CD4-positive, alpha-beta T cell treated with Interleukin-4 for 1 hour (primary cell): Measurements from ENCODE around the gene GPR161.
A peak's percentile ranks its signal among the peaks of the same experiment; 100 is the strongest.

ENCODE experiments used
- DNase-seq, 2 donors: peaks; one replicate each; pipeline ENCODE4 v3.0.0-alpha.2; 2020 to 2022

The GPR161 gene

DNA sequence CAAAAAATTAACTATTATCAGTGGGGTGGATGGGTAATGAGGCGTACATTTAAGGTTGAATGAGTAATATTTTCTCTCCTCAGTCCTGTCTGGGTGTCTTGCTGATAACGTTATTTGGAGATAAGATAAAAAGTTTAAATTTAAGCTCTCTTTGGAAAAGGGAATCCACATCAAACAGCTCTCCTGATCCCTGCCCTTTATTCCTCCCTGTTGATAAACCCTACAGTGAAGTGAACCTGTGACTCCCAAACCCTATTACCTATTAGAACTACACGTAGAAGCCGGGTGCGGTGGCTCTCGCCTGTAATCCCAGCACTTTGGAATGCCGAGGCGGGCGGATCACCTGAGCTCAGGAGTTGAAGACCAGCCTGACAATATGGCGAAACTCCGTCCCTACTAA lies 9.9 kb upstream of the GPR161 start:
- no peak for DNase-seq

DNA sequence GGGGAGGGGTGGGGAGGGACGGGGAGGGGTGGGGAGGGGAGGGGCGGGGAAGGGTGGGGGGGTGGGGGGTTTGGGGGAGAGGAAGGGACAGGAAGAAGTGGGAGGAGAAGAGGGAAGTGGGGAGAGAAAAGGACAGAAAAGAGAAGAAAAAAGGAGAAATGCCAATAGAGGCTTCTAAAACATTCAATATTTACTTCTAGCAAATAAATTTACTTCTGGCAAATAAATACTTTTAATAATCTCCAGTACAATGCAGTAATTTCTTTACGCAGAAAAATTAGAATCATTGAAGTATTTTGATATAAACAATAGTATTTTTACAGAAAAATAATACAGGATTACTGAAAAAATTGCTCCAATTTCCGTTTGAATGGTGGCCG lies 9.4 kb upstream of the GPR161 start:
- no peak for DNase-seq

DNA sequence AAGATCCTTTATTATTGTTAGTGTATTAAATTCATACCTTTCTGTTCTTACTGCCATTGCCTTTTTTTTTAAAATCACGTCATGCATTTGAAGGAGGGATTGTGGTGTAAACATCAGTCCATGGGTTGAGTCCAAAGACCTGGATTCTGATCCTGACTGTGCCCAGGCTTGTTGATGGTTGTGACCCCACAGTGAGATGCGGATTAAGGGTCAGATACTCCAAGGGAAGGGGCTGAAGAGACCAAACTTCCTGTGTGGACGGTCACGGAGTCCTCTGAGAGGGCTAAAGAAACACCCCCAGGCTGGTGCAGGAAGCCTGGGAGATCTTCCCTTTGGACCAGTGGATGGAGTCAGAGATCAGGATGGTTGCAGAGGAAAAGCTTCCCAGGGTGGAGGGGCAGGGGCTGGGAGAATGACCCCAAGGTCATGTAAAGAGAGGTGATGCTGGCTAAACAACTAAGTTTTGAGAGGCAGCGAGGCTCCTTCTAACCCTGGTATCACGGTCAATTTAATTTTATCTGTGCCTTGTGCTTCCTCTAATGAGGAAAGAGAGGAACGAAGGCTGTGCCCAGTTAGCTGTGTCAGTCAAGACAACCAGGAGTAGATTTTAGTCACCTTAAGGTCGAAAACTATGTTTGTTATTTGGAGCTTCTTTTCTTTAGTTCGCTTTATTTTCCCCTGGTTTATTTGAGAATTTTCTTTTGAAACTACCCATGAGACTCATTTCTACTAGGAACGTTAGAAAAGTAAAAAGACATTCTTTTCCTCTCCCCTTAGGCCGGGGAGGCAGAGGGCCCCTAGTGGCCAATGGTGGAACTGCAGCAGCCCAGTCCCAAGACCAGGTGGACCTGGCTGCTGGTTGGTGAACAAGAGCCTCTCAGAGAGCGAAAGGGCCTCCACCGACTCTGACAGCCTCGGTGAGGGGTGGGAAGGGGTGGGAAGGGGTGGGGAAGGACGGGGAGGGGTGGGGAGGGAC lies 8.7 kb upstream of the GPR161 start:
- DNase-seq: peak; percentile 82 to 85

DNA sequence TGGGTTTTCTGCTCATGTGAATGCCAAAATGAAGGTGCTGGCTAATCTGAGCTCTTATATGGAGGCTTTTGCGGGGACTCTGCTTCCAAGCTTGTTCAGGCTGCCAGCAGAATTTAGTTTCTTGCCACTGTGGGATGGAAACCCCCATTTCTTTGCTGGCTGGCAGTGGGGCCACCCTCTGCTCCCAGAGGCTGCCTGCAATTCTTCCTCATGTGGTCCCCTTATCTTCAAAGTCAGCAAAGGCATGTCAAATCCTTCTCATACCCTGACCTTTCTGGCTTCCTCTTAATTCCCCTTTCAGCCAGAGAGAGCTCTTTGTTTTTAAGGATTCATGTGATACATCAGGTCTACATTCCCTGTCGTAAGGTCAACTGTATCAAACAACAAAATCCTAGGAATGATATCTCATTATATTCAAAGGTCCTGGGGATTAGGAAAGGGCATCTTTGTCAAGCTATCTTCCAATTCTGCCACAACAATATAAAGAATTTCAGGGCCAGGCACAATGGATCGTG lies 5.2 kb upstream of the GPR161 start:
- no peak for DNase-seq

DNA sequence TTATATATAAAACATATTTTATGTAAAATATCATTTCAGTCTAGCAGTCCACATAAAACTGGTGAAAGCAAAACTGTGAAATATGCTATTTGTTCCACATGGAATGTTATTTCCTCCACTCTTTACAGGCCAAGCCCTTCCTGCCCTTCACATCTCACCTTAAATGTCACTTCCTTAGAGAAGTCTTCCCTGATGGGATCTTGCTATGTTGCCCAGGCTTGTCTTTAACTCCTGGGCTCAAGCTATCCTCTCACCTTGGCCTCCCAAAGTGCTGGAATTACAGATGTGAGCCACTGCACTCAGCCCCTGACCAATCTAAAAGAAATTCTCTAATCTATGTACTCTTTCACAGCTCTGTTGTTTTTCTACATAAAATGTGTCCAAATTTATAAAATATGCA lies 2.3 kb upstream of the GPR161 start:
- no peak for DNase-seq

DNA sequence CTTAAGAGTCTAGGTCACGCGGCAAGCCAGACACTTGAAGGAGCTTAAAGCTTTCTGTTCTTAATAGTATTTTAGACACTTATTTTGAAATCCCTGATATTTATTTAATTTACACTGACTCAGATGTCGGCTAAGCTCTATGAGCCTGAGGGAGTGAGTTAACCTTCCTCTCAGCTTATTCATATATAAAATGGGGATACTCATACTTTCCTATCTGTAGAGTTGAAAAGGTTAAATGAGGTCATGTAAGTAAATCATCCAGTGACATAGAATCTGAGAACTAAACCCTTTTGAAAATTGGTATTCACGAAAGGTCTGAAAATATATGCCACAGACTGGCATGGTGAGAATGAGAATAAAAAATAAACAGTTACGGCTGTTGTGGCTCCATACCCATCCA lies 1.4 kb upstream of the GPR161 start:
- no peak for DNase-seq

DNA sequence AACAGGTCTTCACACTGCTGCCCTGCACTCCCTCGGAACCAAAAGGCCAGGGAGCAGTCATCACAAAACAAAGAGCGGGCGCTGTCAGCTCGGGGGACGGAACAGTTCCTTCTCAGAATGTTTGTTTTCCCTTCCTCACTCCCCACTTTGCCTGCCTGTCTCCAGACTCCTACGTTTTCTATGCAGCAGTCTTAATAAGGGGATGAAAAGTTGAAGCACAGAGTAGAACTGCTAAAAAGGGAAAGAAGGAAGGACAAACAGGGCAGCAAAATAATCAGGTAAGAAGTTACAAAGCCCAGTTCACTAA lies 738 bp upstream of the GPR161 start:
- no peak for DNase-seq

DNA sequence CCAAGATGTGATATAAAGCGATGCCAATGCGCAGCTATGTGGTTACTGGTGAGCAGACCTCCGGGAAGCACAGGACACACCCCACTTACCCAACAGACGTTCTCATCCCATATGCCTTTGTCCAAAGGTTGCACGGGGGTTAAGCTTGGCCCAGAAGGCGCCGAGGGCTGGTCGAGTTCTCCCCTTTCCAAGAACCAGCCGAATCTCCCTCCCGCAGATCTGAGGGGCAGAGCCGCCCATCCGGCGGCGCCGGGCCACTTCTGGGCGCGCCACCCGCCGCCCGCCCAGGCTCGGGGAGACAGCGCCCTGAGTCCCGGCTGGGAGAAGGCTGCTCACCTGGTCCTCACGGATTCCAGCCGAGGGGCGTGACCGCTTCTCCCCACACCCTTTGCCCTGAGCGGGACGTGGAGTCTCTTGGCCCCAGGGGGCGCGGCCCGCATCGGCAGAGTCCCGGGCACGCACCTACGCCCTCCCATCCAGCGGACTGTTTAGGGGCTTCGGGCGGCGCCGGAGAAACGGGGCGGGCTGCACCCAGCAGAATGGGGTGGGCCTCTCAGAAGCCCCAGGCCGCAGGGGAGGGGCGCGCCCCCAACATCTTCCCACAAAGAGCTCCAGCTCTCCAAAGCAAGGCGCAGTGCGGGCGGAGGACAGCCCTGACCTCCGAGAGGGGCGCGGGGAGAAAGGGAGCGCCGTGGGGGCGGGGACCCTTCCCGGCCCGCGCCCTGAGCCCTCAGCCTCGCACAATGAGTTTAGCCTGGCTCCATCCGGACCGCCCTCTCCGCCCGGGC lies 615 bp downstream of the GPR161 start:
- no peak for DNase-seq

DNA sequence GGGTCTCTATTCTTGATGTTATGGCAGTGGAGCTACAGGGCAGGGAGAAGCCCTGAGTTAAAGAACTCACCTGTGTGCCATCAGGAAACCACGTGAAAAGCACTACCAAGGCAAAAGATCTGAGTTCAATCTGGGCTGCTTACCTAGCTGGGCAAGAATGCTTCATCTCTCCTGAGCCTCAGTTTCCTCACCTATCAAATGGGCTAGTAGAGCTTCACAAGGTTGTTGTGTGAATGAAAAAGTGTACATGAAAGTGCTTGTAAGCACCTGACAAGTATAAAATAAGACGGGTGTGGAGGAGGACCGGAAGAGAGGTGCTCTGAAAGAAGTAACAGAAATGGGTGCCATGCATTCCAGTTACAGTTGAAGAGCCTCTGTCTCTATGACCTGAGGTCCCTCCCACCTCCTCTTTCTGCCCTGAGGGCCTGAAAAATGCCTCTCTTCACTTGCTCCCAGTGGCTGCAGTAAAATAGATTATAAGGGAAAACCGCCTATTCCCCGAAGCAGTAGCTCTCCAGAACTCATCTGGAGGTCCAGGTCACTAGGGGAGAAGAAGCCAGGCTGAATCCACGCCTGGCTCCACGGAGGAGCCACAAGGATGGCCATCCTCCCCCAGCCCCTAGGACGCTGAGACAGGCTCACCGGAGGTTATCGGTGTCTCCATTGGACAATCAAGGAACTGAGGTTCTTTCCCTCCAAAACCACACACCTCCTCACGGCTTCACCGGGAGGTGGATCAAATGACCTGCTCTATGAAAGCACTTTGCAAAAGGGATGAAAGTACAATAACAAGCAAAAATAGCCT lies 1.4 kb downstream of the GPR161 start:
- no peak for DNase-seq

DNA sequence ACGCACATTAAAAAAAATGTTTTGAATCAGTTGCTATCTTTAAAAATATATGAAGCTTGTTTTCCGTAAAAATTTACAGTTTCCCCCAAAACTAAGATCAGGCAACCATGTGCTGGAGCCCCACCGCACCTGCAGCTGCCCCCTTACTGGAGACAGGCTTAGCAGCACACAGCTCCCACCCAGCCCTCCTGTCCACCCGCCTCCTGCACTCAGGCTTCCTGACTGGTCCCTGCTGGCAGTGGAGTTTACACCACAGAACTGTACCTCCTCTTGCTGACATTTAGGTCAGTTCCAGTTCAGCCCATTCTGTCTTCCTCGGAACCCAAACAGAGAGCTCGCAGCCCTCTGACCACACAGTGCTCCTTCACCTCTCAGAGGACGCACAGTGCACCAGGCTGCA lies 2.1 kb downstream of the GPR161 start:
- no peak for DNase-seq

DNA sequence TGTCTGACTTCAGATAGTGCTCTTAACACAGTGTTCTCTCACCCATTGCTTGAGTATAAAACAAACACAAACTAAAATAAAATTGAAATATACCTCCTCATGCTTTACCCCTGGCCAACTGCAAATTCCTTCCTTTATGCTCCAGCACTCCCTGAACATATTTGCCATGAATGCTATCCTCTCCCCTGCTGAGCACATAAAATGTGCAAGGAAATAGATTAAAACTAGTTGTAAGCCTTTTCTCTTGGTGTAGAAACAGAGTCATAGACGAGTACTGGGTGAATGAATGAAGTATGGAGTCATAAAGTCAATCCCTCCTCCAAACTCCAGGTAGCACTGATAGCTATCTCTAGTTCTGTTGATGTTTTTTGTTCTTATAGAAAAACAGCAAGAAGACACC lies 2.6 kb downstream of the GPR161 start:
- no peak for DNase-seq

DNA sequence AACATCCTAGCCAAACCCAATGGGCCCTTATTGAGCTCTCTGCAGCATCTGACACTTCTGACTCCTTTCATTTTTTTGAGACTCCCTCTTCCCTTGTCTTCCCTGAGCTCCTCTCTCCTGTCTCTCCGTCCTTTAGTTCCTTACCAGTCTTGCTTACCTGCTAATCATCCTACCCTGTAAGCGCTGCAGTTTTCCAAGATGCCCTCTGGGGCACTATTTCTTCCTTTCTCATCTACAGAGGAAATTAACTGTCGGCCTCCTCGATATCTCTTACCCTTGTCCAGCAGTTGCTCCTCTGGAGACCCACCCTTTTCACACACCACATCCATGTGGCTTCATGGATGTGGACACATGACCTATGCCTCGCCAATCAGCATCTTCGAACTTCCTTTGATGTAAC lies 6.8 kb downstream of the GPR161 start:
- DNase-seq: no peak

DNA sequence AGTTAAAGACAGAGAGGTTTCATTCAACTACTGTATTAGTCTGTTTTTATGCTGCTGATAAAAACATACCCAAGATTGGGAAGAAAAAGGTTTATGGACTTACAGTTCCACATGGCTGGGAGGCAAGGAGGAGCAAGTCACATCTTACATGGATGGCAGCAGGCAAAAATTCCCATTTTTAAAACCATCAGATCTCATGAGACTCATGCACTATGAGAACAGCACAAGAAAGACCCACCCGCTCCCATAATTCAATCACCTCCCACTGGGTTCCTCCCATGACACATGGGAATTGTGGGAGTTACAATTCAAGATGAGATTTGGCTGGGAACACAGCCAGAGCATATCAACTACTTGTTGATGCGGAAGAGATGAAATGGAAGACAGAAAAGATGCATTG lies 9.2 kb downstream of the GPR161 start:
- no peak for DNase-seq

DNA sequence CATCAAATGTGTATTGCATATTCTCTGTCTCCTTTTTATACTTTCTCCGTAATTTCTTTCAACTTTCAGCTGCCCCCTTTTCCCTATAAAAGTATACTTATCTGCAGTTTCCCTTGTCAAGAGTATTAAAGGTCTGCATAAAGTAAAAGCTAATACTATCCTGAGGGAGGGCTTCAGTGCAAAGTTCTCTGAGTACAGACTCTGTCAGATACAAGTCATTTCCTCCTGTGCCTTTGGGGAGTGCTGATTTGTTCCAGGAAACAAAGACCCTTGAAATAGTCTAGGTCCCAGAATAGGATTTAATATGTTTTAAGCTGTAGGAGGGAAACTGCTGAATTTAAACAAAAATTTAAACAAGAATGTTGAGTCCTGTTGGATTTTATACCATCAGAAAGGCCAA lies 11.7 kb downstream of the GPR161 start:
- DNase-seq: no peak

DNA sequence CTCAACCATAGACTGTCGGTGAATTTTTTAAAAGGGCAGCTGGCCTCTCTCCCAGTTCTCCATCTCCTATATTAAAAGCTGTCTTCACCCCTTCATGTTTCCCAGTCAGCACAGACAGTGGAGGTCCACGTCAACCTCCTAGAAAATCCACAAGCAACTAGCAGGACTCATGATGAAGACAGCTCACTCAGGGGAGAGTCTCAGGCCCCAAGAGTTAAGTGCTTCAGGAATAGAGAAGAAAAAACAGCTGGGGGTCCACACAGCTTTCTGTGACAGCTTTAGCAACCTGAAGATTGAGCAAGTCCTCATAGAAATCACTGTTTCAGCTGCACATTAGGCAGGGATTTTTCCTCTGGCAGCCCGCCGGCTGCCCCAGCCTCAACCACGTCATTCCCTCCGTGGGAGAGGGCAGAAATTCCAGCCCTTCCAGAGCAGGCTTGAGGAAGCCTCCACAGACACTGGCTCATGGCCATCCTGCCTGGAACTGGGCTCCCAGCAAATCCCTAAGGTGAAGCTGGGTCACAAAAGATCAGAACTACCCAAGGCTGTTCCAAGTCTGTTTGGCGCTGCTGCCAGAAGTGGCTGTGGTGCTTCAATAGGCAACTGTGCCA lies 15.2 kb downstream of the GPR161 start:
- DNase-seq: no peak

DNA sequence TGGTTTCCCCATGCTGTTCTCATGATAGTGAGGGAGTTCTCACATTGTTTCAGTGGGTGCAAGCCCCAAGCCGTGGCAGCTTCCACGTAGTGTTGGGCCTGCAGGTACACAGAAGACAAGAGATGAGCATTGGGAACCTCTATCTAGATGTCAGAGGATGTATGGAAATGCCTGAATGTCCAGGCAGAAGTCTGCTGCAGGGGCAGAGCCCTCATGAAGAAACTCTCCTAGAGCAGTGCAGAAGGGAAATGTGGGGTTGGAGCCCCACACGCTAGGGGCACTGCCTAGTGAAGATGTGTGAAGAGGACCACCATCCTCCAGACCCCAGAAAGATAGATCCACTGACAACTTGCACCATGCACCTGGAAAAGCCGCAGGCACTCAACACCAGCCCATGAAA lies 17.0 kb downstream of the GPR161 start:
- no peak for DNase-seq

DNA sequence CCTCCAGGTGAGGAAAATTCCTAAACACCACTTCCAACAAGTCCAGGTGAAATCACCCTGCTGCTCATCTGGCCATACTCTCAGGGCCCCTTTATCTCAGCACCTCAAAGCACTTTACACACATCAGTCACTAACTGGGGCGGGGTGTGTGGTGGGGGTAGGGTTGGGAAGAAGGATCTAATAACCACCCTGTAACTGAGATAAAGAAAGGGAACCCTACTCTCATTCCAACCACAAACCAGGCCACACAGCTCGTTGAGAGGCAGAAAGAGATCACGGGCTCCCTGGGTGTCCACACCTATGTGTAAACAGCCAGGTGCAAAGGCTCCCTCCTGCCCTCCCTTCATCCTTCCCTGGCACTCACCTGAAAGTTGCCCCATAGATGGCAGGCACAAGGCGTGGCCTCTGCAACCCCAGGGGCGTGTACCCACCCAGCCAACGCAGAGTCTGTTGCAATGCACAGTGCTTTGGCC lies 20.4 kb downstream of the GPR161 start:
- no peak for DNase-seq

DNA sequence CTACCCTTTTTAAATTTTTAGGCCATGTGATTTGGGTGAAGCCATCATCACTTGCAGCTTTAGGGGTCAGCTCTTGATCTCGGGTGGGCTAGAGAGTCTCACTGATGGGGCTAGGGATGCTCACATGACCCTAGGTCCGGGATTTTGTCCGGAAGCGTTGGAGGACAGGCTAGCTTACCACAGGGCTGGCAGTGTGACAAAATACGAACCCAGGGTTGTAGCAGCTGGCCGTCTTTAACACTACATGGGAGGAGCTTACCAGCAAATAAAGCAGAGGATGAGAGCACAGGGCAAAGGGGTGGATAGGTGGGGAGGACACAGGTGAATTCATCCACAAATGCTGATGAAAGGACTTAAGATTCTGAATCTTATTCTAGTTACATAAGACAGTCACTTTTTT lies 21.9 kb downstream of the GPR161 start:
- no peak for DNase-seq

DNA sequence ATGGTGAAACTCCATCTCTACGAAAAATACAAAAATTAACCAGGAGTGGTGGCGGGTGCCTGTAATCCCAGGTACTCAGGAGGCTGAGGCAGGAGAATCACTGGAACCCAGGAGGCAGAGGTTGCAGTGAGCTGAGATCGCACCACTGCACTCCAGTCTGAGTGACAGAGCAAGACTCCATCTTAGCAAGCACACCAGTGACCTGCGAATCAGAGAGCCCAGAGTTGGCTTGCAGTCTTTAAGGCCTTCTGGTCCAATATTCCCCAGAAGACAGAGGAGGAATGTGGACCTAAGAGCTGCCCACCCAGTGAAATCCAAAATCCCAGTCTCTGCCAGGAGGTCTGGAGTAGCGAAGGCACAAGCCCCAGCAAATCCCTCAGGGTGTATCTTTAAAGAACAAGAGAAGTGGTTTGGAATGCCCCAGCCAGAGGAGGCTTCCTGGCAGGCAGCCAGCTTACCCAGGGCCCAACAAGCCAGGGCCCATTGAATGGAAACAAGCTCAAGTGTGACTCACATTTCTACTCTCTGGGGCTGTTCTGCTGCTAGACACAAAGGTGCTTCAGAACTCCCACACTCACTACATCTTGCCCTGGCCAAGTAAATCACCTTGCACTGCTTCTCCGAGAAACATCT lies 23.9 kb downstream of the GPR161 start:
- DNase-seq: no peak

DNA sequence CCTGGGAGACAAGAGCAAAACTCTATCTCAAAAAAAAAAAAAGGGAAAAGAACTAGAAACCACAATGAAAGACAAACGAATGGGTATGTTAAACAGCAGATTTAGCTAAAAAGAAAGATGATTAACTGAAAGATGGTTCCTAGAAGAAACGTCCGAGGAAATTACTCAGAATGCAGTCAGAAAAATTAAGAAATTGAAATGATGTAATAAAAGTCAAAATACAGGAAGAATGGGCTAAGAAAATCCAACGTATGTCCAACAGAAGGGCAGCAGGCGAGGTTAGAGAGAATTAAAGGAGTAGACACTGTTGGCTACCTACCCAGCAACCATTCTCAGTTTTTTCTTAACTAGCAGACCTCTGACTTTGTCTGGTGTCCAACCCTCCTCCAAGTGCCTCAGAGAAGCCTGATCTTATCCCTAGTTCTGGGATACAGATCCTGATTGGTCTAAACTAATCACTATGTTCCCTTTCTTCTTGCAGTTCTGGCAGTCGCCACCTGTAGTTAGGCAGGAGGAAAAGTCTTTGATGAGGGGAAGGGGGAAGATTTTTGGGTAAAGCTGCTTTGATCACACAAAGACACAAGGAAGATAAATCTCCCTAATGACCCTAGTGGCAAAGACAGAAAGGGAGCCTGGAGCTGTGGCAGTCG lies 25.7 kb downstream of the GPR161 start:
- no peak for DNase-seq

DNA sequence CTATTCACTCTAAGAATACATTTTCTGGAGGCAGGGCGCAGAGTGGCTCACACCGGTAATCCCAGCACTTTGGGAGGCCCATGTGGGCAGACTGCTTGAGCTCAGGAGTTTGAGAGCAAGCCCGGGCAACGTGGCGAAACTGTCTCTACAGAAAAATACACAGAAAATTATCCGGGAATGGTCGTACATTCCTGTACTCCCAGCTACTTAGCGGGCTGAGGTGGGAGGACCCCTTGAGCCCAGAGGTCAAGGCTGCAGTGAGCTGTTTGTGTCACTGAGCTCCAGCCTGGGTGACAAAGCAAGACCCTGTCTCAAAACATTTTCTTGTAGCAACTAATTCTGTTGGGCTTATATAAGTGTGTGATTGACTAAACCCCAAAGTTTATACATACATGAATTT lies 30.5 kb downstream of the GPR161 start:
- DNase-seq: no peak

DNA sequence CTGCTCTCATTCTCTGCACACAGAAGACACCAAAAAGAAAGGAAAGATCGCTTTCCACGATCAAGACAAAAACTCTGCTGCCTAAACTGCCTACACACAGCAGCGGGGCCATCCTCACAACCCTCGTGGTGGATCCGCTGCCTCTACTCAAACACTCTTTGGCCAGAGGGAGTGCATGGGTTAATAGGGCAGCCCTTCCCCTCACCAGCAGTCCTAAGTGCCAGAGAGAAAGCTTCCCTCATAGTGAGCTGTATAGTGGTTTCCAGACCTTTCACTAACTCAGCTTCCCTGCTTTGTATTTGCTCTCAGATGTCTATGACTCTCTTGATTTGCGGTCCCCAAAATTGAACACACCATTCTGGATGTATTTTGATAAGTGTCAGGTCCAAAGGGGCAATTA lies 30.9 kb downstream of the GPR161 start:
- no peak for DNase-seq
